Activated CD8-positive, alpha-beta memory T cell treated with anti-CD3 and anti-CD28 coated beads for 48 hours (primary cell): Measurements from ENCODE around the gene NAV2.

Source experiments
- DNase-seq, 3 experiments: peaks; one replicate each; pipeline ENCODE4 v3.0.0-alpha.2; 2020; ENCODE audit warnings: low read depth in 2 of 3, low spot score in 2 of 3

The NAV2 gene

DNA sequence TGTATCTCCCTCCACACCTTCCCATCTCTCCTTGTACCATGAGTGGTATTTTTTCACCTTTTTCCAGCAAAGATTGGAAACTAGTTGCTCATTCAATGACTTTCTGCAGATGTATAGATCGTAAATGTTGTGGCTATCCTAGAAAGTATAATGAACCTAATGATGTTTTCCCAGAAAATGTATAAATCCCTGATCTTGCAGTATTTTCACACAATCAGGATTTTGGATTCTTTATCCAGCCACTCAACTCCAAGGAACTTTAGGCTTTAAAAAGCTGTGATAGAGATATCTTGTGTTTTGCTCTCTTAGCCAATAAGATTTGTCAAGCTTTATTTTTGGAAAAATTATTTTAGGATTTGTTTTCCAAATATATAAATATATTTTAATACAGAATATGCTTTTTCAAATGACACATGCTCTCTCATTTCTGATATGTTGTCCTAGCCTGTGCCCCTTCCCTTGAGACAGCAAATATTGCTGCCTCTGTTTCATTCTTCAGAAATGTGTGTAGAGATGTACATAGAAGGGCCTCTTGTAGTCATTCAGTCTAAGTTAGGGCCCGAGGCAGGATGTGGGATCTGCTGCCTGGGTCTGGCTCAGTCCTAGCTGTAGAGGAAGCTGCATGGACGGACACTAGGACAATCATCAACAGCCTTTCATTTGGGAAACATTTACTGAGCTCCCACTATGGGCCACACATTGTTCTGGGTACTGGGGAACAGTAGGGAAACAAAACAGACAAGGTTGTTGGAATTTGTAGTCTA lies 62.4 kb downstream of the NAV2 start:
- DNase-seq: no peak

GRCh38 chr11:19775622-19776021 lies 63.0 kb downstream of the NAV2 start:
- no peak for DNase-seq

DNA sequence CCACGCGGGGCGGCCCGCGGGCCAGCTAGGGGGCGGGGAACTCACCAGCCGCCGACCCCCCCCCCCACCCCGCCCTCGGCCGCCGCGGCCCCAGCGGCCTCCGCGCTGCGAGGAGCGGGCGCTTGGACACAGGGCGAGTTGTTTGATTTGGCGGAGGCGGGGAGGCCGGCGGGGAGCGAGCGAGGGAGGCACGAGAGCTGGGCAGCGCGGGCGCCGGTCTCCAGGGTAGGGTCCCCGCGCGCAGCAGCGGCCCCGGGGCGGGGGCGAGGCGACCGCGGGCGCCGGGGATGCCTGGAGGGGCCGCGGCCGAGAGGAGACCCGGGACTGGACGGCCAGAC lies 64.4 kb downstream of the NAV2 start:
- DNase-seq: no peak

DNA sequence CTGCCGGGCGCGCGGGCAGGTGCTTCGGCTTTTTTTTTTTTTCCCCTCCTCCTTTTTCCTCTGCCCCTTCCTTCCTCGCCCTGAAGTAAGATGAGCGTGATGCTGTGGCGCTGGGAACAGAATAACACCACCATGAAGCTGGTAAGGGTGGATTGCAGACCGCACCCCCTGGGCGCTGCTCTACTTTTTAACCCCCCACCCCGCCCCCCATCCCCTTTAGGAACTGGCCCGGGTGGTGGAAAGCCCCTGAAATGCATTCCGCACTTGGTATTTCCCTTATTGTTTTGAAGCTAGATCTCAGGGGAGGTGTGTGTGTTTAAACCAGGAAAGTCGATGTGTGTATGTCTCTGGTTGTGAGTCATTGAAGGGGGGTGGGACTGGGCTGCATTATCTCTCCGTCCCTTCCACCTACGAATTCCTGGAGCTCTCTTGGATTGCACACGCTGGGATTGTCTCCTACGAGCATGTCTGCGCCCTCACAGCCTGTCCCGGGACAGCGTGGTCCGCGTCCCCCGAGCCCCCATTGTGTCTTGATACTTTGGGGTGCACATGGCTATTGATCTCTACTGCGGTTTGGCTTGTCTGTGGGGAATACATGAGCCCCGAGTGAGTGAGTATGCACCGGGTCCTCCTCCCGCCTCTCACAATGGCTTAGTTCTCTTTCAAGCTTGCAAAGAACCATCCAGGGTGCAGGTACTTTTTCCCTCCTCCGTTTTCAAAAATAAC lies 64.9 kb downstream of the NAV2 start:
- no peak for DNase-seq

GRCh38 chr11:19779740-19780139 lies 67.1 kb downstream of the NAV2 start:
- DNase-seq: no peak

DNA sequence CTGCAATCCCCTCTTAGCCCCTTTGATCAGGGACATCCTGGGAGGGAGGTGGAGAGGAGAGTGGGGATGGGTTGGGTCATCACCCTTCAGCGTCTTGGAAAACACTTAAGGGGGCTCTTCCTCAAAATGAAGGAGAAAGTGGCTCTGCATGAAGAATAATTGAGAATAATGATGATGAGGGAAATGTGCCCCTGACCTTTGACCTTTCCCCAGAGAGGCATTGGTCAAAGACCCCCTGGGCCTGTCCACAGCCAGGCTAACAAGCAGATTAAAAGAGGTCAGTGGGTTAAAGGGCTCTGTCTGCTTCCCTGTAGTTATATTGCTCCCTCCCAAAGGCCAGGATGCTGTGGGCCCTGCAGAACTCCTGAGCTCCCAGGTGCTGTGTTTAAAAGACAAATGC lies 68.7 kb downstream of the NAV2 start:
- no peak for DNase-seq

DNA sequence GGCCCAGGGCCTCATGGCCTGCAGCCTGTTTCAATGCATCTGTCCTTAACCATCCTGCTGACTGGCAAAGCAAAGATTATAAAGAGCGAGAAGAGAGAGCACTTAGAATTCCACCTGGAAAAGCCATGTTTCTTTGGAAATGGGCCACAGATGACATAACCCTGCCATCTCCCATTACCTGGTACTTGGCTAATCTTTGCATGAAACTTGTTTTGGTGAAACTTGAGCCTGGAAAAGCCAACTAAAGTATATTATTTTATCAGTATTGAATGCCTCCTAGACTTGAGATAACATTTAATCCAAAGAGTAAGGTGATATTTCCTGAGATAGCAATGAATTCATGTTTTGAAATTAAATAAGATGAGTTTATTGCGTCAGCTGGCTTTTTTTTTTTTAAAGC lies 72.6 kb downstream of the NAV2 start:
- no peak for DNase-seq

DNA sequence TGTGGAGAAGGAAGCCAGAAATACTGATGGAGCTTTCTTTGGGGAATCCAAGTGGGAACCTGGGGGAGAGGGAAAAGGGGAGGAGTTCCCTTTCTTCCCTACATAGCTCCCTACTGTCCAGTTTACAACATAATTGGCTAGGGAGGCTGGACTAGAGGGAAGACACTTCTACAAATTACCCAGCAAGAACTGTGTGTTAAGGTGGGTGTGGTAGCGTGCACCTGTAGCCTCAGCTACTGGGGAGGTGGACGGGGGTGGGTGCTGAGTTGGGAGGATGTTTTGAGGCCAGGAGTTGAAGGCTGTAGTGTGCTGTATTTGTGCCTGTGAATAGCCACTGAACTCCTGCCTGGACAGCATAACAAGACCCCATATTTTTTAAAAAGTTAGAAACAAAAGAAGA lies 74.0 kb downstream of the NAV2 start:
- DNase-seq: no peak

DNA sequence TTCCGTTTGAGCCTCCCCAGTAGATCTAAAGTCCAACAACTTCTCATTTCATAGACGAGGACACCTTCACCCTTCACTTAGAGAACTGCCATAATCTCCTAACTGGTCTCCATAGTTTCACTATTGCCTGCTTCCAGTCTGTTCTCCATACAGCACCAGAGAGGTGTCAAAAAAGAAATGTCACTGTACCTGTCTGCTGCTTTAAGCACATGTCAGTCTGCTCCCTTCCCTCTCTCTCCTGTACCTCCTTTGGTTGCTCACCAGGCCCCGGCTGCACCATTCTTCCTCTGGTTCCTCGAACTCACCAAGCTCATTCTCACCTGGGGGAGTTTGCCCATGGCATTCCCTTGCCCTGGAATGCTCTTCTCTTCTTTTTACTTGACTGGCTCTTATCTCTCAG lies 75.8 kb downstream of the NAV2 start:
- no peak for DNase-seq

GRCh38 chr11:19789245-19789644 lies 76.6 kb downstream of the NAV2 start:
- DNase-seq: no peak

- no peak for DNase-seq
These were observed 77.4 kb downstream of the NAV2 start for GRCh38 chr11:19789835-19790710.

- DNase-seq: no peak
These were observed 78.4 kb downstream of the NAV2 start for GRCh38 chr11:19790831-19791552.

GRCh38 chr11:19792510-19792909 lies 79.9 kb downstream of the NAV2 start:
- no peak for DNase-seq

- DNase-seq: no peak
These were observed 80.7 kb downstream of the NAV2 start for GRCh38 chr11:19793326-19793725.

- DNase-seq: no peak
These were observed 81.5 kb downstream of the NAV2 start for GRCh38 chr11:19794161-19794560.

DNA sequence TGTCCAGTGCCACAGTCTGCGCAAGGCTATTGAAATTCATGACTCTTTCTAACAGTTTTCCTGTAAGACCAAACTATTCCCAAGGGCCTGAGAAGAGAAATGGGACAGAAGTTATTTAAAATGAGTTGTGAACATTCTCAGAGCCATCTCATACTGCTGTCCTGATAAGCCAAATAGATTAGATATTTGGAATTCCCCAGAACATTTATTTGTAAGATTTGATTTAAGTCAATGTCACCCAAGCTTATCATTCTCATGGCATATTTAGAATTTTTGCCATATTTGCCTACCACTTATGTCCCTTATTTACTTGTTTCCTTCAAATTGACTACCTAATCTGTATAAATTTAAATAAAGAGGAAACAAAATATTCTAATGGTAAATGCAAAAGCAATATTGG lies 82.4 kb downstream of the NAV2 start:
- no peak for DNase-seq

- no peak for DNase-seq
These were observed 87.5 kb downstream of the NAV2 start for GRCh38 chr11:19800162-19800561.

DNA sequence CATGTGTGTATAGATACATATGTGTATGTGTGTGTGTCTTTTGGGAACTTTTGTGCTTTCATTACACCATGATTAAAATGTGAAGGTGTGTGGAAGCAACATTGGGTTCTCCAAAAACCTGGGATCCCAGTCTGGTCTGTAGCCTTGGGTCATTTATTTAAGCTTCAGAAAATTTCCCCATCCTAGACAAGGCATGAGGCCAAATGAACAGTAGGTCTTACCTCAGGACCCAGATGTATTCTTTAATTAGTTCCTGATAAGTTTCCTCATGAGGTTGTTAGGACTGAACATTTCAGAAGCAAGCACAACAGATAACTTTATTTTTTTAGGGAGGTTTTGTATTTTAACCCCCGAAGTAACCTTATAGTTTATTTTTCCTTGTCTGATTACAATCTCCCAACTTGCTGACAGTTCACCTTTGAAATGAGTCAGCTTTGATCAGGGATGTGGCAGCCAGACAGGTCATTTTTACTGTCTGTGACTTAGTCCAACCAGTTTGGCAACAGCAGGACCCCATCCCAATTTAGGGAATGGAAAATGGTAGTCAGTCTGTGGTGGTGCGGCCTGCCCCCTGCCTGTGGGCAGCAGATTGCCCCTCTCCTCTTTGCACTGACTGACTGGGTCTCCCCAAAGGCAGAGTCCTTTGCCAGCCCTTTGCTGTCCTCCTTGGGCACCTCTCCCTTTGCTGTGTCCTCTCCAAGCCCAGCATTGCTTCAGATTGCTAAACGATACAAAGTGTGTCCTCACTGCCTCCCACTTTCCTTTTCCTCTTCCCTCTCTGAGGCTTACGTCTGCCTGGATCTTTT lies 88.3 kb downstream of the NAV2 start:
- no peak for DNase-seq

DNA sequence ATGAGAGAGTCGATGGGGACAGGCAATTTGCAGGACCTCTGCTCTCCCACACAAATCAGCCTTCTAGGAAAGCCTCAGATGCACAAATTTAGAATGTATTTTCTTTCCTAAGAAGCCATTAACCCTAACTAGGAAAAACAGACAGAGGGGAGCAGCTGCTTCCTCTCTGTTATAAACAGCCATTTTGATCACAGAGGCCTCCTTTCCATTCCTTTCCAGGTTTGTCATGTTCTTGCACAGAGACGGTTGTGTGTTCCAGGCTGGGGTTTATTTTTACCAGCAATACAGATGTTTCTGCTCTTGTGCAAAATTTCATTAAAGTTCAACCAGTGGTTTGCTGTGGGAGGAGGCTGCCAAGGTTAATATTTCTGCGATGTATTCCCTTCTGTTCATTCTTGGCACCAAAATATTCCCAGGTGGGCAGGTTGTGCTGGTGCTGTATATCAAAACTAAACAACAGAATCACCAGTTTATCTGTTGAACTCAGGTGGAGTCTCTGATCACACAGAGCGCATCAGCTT lies 90.2 kb downstream of the NAV2 start:
- no peak for DNase-seq

- DNase-seq: no peak
These were observed 90.9 kb downstream of the NAV2 start for GRCh38 chr11:19803506-19803998.
